ENCODE results near the gene ROBO2. TPM values are rescaled to one million over a fixed set of nuclear protein-coding genes. Genes with fewer than 3 reads are reported as not detected.

Gene ROBO2
- total RNA-seq, 1 experiment from 2014 or later = 0.16 TPM

GRCh38 chr3:77048186-77048585 is 8.3 kb downstream of the ROBO2 start:
- no peak overlapping the region for H3K27ac Mint-ChIP-seq (ENCODE audit: unreplicated experiment)
- intact Hi-C loops (cut with micrococcal nuclease; ENCODE audit: unreplicated experiment) = no loop called here
- H3K36me3 Mint-ChIP-seq (ENCODE audit: insufficient read depth, unreplicated experiment) = no peaks in the 10 kb centered on the region
- ChIA-PET CTCF (no interaction called here), POLR2A (no interaction called here)
- no peak overlapping the region for H3K4me3 ChIP-seq (ENCODE audit: low read depth, low read length)
- H3K27me3 Mint-ChIP-seq (ENCODE audit: insufficient read depth, unreplicated experiment) = no peaks in the 10 kb centered on the region
- H3K36me3 ChIP-seq (ENCODE audit: control insufficient read depth, insufficient read depth, low read length) = no peaks in the 10 kb centered on the region
- no peaks in the 10 kb centered on the region for H3K27me3 ChIP-seq (replicated peaks; ENCODE audit: control insufficient read depth, insufficient read depth, low read length)
- H3K4me1 ChIP-seq = no peaks in the 10 kb centered on the region
- H3K4me3 Mint-ChIP-seq (ENCODE audit: unreplicated experiment) = no peak overlapping the region
- H3K4me1 Mint-ChIP-seq (ENCODE audit: low read depth, unreplicated experiment) = no peaks in the 10 kb centered on the region
- H3K9me3 ChIP-seq = no peaks in the 10 kb centered on the region
- no peaks in the 10 kb centered on the region for H3K9me3 Mint-ChIP-seq (ENCODE audit: unreplicated experiment)
- no peak for TF ChIP-seq CTCF (IDR thresholded peaks at IDR 0.05; ENCODE audit: insufficient read depth in 1 of 2, low read depth in 1 of 2, low read length in 1 of 2, severe bottlenecking in 1 of 2, unreplicated experiment in 1 of 2)
- no TSS peak for BruUV-seq (replicated peaks)
- DNase-seq = no peak

DNA sequence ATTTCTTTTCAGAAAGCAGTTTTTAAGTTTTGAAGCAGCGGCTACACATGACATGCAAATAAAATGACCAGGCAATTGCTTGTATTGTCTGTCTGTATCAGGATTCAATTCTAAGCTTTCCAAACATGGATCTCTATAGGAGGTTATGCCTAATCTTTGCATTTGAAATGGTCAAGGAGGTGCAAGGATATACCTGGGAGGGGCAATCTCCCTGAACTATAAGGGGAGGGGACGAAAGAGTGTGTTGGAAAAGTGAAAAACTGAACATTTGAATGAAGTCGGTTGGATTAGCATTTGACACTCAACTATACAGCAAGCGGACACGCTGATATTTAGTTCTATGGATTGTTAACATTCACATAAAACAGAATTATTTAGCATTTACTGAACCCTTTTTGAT is 11.7 kb downstream of the ROBO2 start:
- Mint-ChIP-seq H3K4me3 (ENCODE audit: unreplicated experiment) (no peak overlapping the region), H3K4me1 (ENCODE audit: low read depth, unreplicated experiment) (no peaks in the 10 kb centered on the region), H3K27ac (ENCODE audit: unreplicated experiment) (no peak overlapping the region), H3K9me3 (ENCODE audit: unreplicated experiment) (no peaks in the 10 kb centered on the region), H3K36me3 (ENCODE audit: insufficient read depth, unreplicated experiment) (no peaks in the 10 kb centered on the region), H3K27me3 (ENCODE audit: insufficient read depth, unreplicated experiment) (no peaks in the 10 kb centered on the region)
- Histone ChIP-seq H3K4me1 (no peaks in the 10 kb centered on the region), H3K4me3 (ENCODE audit: low read depth, low read length) (no peak overlapping the region), H3K27me3 (replicated peaks; ENCODE audit: control insufficient read depth, insufficient read depth, low read length) (no peaks in the 10 kb centered on the region), H3K9me3 (no peaks in the 10 kb centered on the region), H3K36me3 (ENCODE audit: control insufficient read depth, insufficient read depth, low read length) (no peaks in the 10 kb centered on the region)
- no peak for TF ChIP-seq CTCF (IDR thresholded peaks at IDR 0.05; ENCODE audit: insufficient read depth in 1 of 2, low read depth in 1 of 2, low read length in 1 of 2, severe bottlenecking in 1 of 2, unreplicated experiment in 1 of 2)
- intact Hi-C loops (cut with micrococcal nuclease; ENCODE audit: unreplicated experiment) = no loop called here
- no TSS peak for BruUV-seq (replicated peaks)
- no peak for DNase-seq
- POLR2A ChIA-PET = no interaction called here
- CTCF ChIA-PET = interaction anchor here (0.7 kb wide), 1 partner anchor 91 kb away, joined by 3 read pairs; no protein-coding TSS in a partner anchor

DNA sequence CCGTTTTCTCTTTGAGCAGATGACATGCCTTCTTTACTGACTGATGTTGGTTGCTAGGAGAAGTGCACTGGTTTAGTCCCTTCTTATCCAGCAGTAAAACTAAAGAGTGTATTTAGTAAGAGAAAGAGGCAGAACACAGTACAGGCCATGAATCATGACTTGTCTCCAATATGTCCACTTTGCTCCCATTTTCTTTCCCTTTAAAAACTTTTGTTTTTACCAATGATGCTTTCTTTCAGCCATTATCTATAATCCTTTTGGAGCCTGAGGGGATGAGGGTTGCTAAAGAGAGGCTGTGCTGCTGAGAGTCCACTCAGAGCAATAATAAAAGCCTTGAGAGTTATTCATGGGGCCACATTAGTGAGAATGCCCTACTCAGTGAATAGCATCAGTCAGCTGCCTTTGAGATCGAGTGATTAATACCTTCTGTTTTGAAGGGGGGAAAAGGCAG is 12.2 kb downstream of the ROBO2 start:
- Histone ChIP-seq H3K36me3 (ENCODE audit: control insufficient read depth, insufficient read depth, low read length) (no peaks in the 10 kb centered on the region), H3K4me3 (ENCODE audit: low read depth, low read length) (no peak overlapping the region), H3K4me1 (no peaks in the 10 kb centered on the region), H3K27me3 (replicated peaks; ENCODE audit: control insufficient read depth, insufficient read depth, low read length) (no peaks in the 10 kb centered on the region), H3K9me3 (no peaks in the 10 kb centered on the region)
- POLR2A ChIA-PET = no interaction called here
- BruUV-seq (replicated peaks) = no TSS peak
- intact Hi-C loops (cut with micrococcal nuclease; ENCODE audit: unreplicated experiment) = no loop called here
- DNase-seq = no peak
- H3K36me3 Mint-ChIP-seq (ENCODE audit: insufficient read depth, unreplicated experiment) = no peaks in the 10 kb centered on the region
- no peak overlapping the region for H3K4me3 Mint-ChIP-seq (ENCODE audit: unreplicated experiment)
- no peaks in the 10 kb centered on the region for H3K9me3 Mint-ChIP-seq (ENCODE audit: unreplicated experiment)
- no peaks in the 10 kb centered on the region for H3K27me3 Mint-ChIP-seq (ENCODE audit: insufficient read depth, unreplicated experiment)
- TF ChIP-seq CTCF (IDR thresholded peaks at IDR 0.05; ENCODE audit: insufficient read depth in 1 of 2, low read depth in 1 of 2, low read length in 1 of 2, severe bottlenecking in 1 of 2, unreplicated experiment in 1 of 2) = no peak
- H3K27ac Mint-ChIP-seq (ENCODE audit: unreplicated experiment) = no peak overlapping the region
- CTCF ChIA-PET = no interaction called here
- no peaks in the 10 kb centered on the region for H3K4me1 Mint-ChIP-seq (ENCODE audit: low read depth, unreplicated experiment)

All from Caco-2 (cell line).